ENCODE measurements around the gene MYBPH.

MYBPH gene

DNA sequence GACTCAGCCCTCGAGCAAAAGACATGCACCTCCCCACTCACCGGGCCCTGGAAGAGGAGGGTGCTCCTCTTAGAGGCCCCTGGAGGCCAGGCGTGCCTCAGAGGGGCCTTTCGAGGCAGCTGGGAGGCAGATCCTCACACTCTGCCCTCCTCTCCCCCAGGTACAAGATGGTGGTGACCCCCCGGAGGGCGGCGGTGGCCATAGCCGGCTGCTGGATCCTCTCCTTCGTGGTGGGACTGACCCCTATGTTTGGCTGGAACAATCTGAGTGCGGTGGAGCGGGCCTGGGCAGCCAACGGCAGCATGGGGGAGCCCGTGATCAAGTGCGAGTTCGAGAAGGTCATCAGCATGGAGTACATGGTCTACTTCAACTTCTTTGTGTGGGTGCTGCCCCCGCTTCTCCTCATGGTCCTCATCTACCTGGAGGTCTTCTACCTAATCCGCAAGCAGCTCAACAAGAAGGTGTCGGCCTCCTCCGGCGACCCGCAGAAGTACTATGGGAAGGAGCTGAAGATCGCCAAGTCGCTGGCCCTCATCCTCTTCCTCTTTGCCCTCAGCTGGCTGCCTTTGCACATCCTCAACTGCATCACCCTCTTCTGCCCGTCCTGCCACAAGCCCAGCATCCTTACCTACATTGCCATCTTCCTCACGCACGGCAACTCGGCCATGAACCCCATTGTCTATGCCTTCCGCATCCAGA lies 10.4 kb downstream of the MYBPH start:
- no peak for DNase-seq

- DNase-seq = no peak
Measured at GRCh38 chr1:203163891-203164635, 11.6 kb downstream of the MYBPH start.

GRCh38 chr1:203162403-203162802 lies 13.2 kb downstream of the MYBPH start:
- DNase-seq = no peak

DNA sequence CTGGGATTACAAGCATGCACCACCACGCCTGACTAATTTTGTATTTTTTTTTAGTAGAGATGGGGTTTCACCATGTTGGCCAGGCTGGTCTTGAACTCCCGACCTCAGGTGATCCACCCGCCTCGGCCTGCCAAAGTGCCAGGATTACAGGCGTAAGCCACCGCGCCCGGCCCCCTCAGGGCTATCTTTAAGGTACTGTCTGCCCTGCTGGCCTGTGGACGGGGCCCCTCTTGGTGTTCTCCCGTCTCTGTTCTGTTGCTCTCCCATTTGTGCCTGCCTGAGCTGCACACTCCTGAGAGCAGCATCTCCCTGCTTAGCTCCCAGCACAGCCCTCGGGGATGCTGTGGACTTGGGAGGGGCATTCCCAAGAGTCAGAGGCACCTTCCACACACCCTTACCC lies 13.9 kb downstream of the MYBPH start:
- no peak for DNase-seq

DNA sequence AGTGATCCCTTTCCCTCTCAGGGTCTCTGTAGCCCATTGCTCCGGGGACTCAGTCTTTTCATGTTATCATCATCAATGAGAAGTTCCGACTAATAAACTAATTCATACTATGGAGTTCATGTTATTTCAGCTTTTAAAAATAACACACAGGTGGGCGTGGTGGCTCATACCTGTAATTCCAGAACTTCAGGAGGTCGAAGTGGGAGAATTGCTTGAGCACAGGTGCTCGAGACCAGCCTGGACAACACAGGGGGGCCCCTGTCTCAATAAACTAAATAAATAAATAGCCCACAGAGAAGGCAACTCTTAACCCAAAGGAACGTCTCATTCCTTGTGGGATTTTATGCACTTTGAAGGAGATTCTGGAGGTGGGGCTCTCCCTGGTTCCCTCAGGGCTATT lies 14.5 kb downstream of the MYBPH start:
- no peak for DNase-seq

- DNase-seq = no peak
Measured at GRCh38 chr1:203159844-203160243, 15.8 kb downstream of the MYBPH start.

DNA sequence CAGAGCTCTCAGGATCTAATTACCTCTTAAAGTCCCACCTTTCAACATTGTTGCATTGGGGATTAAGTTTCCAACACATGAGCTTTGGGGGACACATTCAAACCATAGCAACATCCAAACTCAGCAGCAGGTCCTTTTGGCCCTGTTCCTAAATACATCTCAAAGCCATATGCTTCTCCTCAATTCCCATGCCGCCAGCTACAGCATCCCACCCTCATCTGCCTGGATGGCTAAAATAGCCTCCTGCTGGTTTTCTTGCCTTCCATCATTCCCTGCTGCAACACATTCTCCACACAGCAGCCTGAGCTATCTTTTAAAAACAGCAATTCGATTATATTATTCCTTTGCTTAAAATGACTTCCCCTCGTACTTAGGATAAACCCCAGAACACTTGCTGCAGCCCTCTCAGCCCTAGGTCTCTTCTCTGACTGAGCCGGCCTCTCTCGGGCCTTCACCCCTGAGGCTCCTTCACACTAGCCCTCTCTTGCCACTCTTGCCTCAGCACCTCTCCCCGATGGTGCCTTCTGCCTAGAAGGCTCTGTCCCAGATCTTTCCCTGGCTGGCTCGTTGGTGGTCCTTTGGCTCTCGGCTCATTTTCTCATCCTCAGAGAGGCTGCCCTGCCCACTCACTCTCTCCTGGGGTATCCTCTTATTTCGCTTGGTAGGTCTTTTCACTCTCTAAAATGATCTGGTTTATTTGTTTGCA lies 16.5 kb downstream of the MYBPH start:
- DNase-seq = peak in 1 of 2 experiments; percentile 49

DNA sequence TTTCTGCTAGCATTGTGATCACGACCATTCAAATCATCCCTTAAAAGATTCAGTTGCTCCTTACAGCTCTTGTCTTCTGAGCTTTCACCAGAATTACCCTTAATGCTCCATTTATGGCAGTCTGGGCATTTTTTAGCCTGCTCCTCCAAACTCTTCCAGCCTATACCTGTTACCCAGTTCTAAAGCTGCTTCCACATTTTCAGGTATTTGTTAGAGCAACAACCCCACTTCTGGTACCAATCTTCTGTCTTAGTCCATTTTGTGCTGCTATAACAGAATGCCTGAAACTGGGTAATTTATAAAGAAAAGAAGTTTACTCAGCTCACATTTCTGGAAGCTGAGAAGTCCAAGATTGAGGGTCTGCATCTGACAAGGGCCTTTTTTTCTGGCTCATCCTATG lies 17.2 kb downstream of the MYBPH start:
- DNase-seq = no peak

DNA sequence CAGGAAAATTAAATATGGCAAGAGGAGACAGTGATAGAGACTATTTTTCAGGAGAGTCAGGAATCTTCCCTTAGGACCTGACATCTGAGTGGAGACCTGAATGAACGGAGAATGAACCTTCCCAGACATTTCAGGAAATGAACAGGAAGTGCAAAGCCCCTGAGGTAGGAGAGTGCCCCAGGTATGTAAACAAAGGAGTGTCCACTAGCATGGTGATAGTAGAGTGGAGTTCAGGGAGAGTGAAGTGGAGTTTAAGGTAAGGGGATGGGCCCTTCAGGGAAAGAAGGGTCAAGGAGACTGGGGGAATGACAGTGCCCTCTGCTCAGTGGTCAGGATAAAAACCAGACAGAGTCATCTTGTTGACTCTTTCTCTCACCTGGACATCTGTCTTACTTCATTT lies 19.3 kb downstream of the MYBPH start:
- no peak for DNase-seq

DNA sequence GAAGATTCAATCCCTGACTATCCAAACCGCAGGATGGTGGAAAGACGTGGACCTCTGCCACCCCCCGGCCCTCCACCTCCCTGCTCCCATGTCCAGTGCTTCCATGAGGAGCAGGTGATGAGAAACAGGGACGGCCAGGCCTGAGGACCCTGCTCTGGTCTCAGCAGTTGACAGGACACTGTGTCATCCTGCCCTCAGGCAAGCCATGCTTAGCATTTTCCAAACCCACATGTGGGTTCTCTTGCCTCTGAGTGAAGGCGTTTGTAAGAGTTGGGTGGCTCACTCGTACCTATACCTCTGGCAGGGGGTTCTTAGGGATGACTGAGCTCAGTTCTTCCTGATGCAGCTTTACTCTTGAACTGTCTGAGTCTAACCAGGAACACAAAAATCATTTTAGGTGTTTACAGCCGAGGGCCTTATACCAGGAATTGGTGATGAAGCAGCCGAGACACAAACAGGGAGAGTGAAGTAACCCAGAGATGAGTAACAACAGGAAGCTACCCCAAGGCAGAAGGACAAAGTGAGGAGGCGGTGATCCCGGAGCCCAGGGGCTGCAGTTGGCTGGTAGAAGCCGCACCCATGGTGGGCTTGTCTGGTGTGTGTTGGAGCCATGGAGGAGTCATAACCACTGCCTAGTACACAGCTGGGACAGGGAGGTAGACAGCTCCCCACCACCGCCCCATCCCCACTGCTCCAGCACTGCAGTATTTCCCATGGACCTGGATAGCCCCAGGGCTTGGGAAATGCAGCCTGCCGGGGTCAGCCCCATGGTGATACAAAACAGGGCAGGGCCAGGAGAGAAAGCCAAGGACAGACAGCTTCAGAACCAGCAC lies 21.4 kb downstream of the MYBPH start:
- no peak for DNase-seq

DNA sequence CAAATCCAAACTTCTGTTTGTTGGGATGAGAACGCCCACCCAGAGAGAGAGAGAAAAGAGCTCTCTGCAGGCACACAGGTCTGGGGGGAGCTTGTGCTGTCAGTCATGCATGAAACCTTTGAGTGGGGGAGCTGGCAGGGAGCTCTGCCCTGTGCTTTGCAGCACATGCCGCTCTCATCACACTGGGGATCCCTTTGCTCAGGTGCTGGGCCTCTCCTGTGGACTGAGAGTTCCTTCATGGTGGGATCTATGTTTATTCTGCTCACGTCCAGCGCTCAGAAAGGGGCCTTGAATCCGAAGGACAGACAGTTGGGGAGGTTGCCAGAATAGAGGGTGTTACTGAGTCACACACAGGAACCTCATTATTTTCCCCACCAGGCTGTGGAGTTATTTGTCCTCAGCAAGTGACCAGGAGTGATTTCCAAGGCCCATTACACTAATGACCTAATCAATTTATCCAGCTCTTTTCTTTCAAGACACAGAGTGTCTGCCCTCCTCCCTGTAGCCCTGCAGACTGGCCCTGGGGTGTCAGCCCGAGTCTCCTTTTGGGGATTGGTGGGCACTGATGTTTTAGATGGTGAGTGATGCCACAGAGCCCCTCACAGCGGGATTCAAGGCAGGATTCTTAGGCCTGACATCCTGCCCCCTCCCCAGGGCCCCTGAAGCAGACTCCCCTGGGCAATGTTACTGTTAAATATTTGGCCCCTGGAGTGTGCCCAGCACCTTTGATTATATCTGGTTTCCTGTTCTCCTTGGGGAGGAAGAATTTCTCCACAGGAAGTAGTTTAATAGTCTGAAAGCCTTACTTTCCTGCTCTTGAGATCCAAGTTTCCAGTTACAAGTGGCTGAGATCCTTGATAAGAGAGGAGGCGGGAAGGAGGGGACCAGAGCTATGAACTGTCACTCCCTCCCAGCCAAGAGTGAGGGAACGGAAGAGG lies 22.3 kb downstream of the MYBPH start:
- no peak for DNase-seq

DNA sequence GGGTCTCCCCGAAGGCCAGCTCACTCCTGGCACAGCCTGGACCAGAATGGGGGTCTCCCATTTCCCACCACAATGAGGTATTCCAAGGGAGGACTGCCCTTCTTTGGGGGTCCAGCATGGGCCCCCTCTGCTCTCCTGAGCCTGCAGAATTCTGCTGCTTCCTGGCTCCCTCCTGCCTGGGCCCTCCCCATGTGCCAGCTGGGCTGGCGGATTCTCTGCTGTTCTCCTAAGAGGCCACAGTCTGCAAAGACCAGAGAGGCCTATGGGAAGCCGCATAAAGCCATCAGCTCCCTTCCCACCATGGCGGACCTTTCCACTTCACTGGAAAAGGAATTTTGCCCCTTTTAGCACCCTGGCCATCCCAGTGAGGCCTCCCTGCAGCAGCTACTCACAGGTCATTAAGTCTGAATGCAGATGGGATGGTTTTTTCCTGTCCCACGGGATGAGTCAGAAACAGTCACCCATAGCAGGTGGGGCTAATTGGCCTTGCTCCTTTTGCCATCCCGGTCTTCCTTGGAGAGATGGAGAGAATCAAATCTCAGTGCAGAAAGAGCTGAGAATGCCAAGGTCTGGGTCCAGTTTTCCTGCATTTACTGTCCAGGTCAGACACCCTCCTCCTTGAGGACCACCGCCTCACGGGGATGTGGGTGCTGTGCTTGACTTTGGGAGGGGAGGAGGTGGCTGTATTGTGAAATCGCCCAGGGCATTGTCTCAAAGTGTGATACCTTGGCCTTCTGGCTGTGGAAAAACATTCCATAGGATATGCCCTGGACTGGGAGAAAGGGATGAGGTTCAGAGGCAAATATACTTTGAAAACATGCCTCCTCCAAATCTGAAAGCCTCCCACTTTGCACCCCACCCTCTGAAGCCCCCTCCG lies 23.2 kb downstream of the MYBPH start:
- no peak for DNase-seq

DNA sequence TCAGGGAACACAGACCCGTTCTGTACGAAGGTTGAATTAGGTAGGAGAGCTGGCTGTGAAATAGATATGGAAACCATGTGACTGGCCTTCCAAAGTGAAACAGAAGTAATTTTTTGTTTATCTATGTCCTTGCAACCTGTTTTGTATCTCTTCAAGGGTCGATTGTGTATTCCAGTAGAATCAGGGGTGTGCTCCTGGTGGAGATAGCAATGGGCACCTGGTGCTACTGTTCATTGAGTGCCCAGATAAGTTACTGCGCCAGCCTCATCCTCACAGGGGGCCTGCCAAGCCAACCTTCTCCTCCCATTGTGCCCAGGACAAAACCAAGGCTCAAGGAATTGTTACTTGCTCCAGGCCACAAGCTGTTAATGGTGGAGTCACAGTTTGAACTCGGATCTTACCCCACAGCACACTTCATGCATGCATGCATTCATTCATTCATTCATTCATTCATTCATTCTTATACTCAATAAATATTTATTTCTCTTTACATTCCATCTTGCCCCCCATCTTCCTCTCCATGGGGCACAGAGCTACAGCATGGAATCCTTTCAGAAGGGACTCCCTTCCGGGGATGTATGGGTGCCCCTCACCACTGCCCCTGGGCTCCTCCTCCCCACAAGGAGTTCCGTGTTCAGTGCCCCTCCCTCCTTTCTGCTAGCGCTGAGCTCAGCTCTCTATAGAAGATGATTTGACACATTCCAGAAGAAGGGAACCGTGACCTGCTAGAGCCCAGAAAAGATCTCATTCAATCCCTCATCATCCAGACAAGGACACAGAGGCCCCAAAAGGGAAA lies 24.1 kb downstream of the MYBPH start:
- DNase-seq = no peak

DNA sequence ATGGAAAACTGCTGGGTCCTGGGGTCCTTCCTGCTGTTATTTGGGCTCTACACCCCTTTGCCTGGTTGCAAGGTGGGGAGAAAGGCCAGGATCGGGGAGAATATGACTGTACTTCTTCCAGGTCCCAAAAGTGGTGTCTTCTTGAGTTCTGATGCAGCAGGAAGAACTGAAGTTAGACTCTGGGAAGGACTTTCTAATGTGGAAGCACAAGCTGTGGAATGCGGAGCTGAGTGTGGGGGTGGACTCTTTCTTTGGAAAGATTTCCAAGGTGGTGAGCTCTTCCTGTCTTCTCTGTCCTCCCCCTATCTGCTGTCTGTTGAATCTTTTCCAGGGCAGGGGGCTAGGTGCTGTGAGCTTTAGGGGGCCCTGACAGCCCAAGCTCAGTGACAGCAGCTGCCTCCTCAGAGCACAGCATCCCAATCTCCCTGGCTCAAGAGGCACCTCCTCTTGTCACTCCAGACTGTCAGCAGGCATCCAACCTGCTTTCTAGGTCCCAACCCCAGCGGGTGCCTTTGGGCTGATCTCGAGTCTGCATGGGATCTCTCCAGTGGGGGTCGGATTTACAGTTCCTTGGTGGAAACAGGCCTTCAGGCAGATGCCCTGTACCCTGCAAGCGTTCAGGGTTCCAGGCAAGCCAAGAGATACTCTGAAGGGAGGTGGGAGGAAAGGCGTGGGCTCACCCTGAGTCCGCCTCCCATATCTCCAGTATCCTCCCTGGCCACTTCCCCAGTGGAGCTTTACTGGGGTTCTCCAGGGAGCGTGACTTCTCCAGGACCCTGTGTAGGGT lies 24.9 kb downstream of the MYBPH start:
- DNase-seq = no peak

DNA sequence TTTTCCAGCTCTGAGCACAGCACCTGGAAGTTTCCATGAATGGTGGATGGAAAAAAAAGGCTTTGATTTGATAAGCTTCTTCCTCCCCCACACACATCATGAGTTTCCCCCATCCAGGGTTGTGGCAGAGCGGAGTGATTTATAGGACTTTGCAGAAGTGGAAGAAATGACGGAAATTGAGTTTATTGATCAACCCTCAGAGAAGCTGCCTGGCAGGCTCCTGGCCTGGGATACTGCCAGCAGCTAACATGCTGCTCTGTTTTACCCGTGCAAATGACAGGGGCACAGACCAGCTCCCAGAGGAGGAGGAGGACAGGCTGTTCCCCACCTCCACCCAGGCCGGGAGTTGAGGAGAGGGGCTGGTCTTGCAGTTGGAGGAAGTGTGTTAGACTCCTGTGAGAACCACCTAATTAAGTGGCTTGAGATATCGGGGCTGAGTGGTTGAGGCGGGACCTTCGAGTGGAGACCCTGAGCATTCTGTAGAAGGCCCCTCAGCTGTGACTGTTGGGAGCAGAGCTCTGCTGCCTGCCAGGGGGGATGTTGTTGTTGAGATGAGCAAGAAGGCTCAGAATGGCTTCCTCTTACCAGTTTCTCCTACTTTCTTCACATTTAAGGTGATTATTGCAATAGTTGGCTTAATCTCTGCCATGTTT lies 26.3 kb downstream of the MYBPH start:
- DNase-seq = no peak

GRCh38 chr1:203148579-203148978 lies 27.0 kb downstream of the MYBPH start:
- no peak for DNase-seq

DNA sequence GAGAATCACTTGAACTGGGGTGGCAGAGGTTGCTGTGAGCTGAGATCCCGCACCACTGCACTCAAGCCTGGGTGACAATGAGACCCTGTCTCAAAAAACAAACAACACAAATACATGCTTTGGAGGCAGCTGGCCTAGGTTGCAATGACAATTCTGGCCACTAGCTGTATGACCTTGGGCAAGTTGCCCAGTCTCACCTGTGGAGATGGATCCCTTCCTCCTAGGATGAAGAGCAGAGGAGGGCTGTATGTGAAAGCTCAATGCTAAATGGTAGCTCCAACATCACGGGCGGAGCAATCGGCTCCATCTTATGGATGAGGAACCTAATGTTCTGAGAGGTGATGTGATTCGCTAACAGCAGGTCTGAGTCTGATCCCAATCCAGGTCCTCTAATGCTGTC lies 27.5 kb downstream of the MYBPH start:
- peak in 1 of 2 experiments; percentile 49 for DNase-seq

- DNase-seq = no peak
Measured at GRCh38 chr1:203147376-203147775, 28.2 kb downstream of the MYBPH start.

DNA sequence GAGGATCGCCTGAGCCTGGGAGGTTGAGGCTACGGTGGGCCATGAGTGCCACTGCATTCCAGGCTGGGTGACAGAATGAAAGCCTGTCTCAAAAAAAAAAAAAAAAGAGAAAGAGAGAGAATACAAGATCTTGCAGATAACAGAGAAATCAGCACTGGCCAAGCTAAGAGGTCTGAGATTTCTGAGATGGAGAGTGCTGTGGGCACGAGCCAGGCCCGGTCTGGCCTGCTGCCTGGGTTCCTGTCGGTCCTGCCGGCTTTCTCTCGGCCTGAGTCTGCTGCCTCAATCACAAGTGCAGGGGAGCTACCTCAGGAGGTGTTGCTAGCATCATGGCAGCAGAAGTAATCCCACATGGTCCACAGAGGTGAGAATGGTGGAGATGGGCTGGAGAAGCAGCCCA lies 29.1 kb downstream of the MYBPH start:
- DNase-seq = no peak
